ENCODE measurements around the gene MRPL58. TPM values are rescaled to one million over a fixed set of nuclear protein-coding genes. Genes with fewer than 3 reads are reported as not detected.
A peak's percentile ranks its signal among the peaks of the same experiment; 100 is the strongest.

MRPL58 gene
- total RNA-seq, 4 donors from 2014 or later: 44.4 to 110 (median 61.6) TPM

DNA sequence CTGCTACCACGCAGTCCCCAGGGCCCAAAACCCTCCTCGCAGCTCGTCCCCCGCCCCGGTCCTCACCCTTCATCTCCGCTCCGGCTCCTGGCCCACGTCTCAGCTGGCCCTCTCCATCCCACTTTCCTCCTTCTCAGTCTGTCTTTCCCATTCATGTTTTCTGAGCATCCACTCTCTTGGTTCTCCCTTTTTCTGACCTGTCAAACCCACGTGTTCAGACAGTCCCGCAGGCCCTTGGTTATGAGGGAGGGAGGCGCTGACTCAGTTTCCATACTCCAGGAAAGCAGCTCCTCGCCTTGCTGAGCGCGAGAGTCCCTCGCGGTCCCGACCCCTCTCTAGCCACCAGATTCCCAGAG is 39.5 kb upstream of the MRPL58 start:
- no peaks in the 10 kb centered on the region for H3K36me3 ChIP-seq
- peak overlapping the region in 1 of 4 donors; percentile 49 for H3K27ac ChIP-seq
- no peak for TF ChIP-seq POLR2A (IDR thresholded peaks at IDR 0.05)
- TF ChIP-seq, protein P1, sequence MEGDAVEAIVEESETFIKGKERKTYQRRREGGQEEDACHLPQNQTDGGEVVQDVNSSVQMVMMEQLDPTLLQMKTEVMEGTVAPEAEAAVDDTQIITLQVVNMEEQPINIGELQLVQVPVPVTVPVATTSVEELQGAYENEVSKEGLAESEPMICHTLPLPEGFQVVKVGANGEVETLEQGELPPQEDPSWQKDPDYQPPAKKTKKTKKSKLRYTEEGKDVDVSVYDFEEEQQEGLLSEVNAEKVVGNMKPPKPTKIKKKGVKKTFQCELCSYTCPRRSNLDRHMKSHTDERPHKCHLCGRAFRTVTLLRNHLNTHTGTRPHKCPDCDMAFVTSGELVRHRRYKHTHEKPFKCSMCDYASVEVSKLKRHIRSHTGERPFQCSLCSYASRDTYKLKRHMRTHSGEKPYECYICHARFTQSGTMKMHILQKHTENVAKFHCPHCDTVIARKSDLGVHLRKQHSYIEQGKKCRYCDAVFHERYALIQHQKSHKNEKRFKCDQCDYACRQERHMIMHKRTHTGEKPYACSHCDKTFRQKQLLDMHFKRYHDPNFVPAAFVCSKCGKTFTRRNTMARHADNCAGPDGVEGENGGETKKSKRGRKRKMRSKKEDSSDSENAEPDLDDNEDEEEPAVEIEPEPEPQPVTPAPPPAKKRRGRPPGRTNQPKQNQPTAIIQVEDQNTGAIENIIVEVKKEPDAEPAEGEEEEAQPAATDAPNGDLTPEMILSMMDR (IDR thresholded peaks at IDR 0.05): no peak
- intact Hi-C loops (cut with DNase I): no loop called here
- H3K4me1 ChIP-seq: peaks cover 17 to 51% (median 22%) of the 10 kb centered on the region in 3 donors
- no peaks in the 10 kb centered on the region for H3K9me3 ChIP-seq
- WGBS, 2 donors: 5 to 10% methylated on average over 8 to 17 of the region's 17 CpGs
- H3K27me3 ChIP-seq: peaks cover 0 to 61% (median 1%) of the 10 kb centered on the region in 4 donors
- no peak for DNase-seq
- peak overlapping the region; percentile 52 to 87 (median 64) for H3K4me3 ChIP-seq

GRCh38 chr17:74975943-74976342 is 36.5 kb upstream of the MRPL58 start:
- intact Hi-C loops (cut with DNase I): no loop called here
- Histone ChIP-seq H3K4me1 (peaks cover 11 to 24% (median 14%) of the 10 kb centered on the region in 3 donors), H3K9me3 (no peaks in the 10 kb centered on the region), H3K27me3 (peaks cover 0 to 44% (median 1%) of the 10 kb centered on the region in 4 donors), H3K36me3 (no peaks in the 10 kb centered on the region), H3K4me3 (no peak overlapping the region), H3K27ac (no peak overlapping the region)
- DNase-seq: no peak
- WGBS, 2 donors: 56 to 73% methylated on average over 4 of the region's 4 CpGs
- no peak for TF ChIP-seq POLR2A (IDR thresholded peaks at IDR 0.05)
- TF ChIP-seq, protein P1 (IDR thresholded peaks at IDR 0.05): no peak

GRCh38 chr17:74977802-74978201 is 34.7 kb upstream of the MRPL58 start:
- Histone ChIP-seq H3K27ac (no peak overlapping the region), H3K27me3 (peaks cover 0 to 26% (median 0%) of the 10 kb centered on the region in 4 donors), H3K9me3 (no peaks in the 10 kb centered on the region), H3K4me1 (peaks cover 12 to 26% (median 12%) of the 10 kb centered on the region in 3 donors), H3K4me3 (no peak overlapping the region), H3K36me3 (no peaks in the 10 kb centered on the region)
- TF ChIP-seq POLR2A (IDR thresholded peaks at IDR 0.05): no peak
- TF ChIP-seq, protein P1 (IDR thresholded peaks at IDR 0.05): no peak
- no peak for DNase-seq
- intact Hi-C loops (cut with DNase I): no loop called here
- 93 to 96% methylated on average over 3 of the region's 3 CpGs for WGBS, 2 donors

DNA sequence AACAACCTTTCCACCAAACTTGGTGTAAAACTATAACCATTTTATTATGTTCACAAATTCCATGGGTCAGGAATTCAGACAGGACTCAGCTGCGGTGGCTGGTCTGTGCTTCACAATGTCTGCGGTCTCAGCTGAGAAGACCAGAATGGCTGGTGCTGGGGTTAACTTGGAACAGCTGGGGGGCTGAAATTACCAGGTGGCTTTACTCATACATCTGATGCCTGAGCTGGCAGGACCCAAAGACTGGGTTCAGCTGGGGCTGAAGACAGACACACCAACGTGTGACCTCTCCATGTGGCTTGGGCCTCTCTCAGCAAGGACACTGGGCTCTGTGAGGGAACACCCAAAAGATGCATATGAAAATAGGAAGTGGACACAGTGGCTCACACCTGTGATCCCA is 34.2 kb upstream of the MRPL58 start:
- intact Hi-C loops (cut with DNase I): no loop called here
- no peak for DNase-seq
- Histone ChIP-seq H3K27me3 (peaks cover 0 to 22% (median 0%) of the 10 kb centered on the region in 4 donors), H3K27ac (no peak overlapping the region), H3K36me3 (no peaks in the 10 kb centered on the region), H3K4me1 (peaks cover 8 to 21% (median 10%) of the 10 kb centered on the region in 3 donors), H3K9me3 (no peaks in the 10 kb centered on the region), H3K4me3 (no peak overlapping the region)
- TF ChIP-seq, protein P1 (IDR thresholded peaks at IDR 0.05): no peak
- TF ChIP-seq POLR2A (IDR thresholded peaks at IDR 0.05): no peak
- WGBS, 2 donors: 80% methylated on average over 3 of the region's 3 CpGs; no CpG with 5 or more reads in 1 of the 2 donors

GRCh38 chr17:74979408-74980146 is 32.9 kb upstream of the MRPL58 start:
- H3K36me3 ChIP-seq: no peaks in the 10 kb centered on the region
- TF ChIP-seq, protein P1 (IDR thresholded peaks at IDR 0.05): no peak
- no peak for TF ChIP-seq POLR2A (IDR thresholded peaks at IDR 0.05)
- WGBS, 2 donors: 77 to 84% methylated on average over 8 to 12 of the region's 17 CpGs
- H3K4me1 ChIP-seq: peaks cover 8 to 20% (median 10%) of the 10 kb centered on the region in 3 donors
- no peaks in the 10 kb centered on the region for H3K9me3 ChIP-seq
- no peak for DNase-seq
- intact Hi-C loops (cut with DNase I): no loop called here
- peaks cover 0 to 8% (median 0%) of the 10 kb centered on the region in 4 donors for H3K27me3 ChIP-seq
- H3K4me3 ChIP-seq: no peak overlapping the region
- H3K27ac ChIP-seq: no peak overlapping the region

Measured in esophagus squamous epithelium (tissue), 5 donors.